GM18868 (cell line): ENCODE results near the gene ING4.

Experiments used
- ATAC-seq: cut with Tn5 transposase; IDR thresholded peaks from one replicate; pipeline ENCODE4 v1.9.1; 2021; ENCODE audit warnings: mild to moderate bottlenecking, moderate library complexity; ENCODE audit not compliant: unreplicated experiment

Gene ING4

GRCh38 chr12:6688543-6688998, 25.7 kb upstream of the ING4 start:
- ATAC-seq, result no peak

GRCh38 chr12:6685814-6686213, 22.9 kb upstream of the ING4 start:
- ATAC-seq, result no peak

DNA sequence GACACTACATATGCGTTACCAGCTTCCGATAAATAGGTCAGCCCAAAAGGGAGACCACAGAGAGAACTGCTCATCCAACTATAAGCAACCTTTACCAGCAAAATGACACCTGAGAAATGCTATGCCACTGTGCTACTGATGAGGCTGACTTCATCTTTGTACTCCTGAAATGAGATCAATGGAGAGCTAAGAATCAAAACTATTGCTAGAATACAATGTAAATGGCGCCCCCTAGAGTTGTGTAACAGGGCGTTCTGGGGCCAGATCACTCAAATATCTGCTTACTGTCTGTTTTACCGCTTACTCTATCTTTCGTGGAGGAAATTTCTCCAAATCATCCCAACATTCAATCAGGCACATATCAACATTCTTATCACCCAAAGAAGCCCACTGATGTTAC, 21.7 kb upstream of the ING4 start:
- no peak for ATAC-seq

DNA sequence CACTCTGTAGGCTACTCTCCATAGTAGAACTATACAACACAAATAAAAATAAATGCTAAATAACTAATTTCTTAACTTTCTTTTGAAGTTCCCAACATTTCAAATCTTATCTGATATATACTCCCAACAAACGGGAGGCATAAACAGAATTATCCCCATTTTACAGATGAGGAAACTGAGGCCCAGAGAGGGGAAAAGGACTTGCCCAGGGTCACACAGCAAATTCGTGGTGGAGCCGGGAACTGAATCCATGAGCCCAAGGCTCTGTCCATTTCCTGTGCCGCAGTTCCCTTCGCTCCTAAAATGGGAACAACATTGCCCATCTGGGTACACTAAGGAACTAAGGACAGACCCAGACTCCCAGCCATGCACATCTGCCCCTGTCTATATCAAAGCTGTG, 14.0 kb upstream of the ING4 start:
- no peak for ATAC-seq

GRCh38 chr12:6672143-6672542, 9.2 kb upstream of the ING4 start:
- ATAC-seq, result no peak

DNA sequence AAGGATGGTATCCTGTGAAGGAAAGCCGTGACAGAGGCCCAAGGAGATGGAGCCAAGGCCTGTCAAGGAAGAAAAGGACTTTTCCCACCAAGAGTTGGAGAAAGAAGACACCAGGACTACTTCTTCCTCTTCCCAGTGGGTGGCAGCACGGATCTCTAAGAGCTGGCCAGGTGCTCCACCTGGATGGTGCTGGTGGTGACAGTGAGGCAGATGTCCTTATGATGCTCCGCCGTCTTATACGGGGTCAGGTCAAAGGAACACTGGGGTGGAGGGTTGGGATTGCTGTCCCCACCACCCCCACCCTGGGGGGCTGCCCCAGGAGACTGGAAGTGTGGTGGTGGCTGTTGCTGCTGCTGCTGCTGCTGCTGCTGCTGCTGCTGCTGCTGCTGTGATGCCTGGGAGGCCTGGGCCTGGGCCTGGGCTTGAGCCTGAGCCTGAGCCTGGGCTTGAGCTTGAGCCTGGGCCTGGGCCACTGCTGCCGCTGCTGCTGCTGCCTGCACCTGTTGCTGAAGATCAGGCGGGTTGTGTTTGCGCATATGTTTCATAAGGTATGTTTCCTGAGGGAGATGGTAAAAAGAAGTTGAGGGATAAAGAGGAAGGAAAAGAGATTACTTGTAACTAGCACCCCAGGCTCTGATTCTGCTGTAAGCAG, 4.8 kb upstream of the ING4 start:
- ATAC-seq, result no peak

- ATAC-seq, result no peak
These were observed 3.3 kb upstream of the ING4 start for GRCh38 chr12:6666211-6666610.

GRCh38 chr12:6664902-6665301, 2.0 kb upstream of the ING4 start:
- ATAC-seq, result no peak

GRCh38 chr12:6662602-6662905, 365 bp downstream of the ING4 start:
- no peak for ATAC-seq

DNA sequence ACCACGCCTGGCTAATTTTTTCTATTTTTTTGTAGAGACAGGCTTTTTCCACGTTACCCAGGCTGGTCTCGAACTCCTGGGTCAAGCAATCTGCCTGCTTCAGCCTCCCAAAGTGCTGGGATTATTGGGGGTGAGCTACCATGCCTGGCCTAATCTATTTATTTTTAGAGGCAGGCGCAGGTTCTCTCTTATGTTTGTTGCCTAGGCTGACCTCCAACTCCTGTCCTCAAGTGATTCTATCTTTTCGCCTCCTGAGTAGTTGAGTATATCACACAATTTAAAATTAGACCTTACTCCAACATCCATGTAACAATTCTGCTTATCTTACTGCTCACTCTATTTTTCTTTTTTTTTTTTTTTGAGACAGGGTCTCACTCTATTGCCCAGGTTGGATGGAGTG, 8.9 kb downstream of the ING4 start:
- no peak for ATAC-seq

DNA sequence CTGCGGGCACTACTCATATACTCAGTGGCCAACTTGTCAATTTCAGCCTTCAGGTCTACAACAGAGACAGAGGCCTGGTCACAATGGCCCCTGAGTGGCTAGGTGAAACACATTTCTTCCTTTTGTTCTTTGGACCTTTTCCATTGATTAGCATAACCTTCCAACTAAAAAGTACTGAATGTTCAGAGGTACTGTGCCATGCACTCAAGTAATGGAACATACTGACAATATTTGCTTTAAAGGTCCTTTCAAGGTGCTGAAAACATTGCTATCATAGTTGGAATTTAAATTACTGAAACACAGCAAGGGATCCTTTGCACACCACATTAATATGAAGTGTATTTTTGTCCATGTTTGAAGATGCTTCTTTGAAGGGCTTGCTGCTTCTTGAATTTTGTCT, 9.6 kb downstream of the ING4 start:
- no peak for ATAC-seq

GRCh38 chr12:6652391-6652790, 10.5 kb downstream of the ING4 start:
- no peak for ATAC-seq

DNA sequence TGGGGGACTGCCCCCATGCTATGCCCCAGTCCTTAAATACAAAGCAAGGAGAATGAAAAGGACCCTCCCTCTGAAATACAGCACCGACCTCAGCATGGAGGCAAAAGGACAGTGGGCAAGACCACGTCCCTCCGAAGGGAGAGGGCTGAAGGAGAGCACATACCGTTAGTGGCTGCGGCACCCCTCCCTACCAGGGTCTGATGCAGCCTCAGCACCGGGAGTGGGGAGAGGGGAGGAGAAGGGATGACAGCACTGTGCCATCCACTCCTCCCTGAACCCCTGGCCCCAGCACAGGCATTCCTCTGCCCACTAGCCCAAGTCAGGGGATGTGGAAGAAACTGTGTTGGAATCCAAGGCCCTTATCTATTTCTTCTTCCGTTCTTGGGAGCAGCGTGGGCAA, 12.1 kb downstream of the ING4 start:
- ATAC-seq, result no peak

GRCh38 chr12:6647083-6647604, 15.8 kb downstream of the ING4 start, which contains the start of gene ACRBP:
TSS of gene ACRBP (minus strand) at chr12:6647432. CDS start at chr12:6647366, 66 bp downstream.
- peak; percentile 55 for ATAC-seq

DNA sequence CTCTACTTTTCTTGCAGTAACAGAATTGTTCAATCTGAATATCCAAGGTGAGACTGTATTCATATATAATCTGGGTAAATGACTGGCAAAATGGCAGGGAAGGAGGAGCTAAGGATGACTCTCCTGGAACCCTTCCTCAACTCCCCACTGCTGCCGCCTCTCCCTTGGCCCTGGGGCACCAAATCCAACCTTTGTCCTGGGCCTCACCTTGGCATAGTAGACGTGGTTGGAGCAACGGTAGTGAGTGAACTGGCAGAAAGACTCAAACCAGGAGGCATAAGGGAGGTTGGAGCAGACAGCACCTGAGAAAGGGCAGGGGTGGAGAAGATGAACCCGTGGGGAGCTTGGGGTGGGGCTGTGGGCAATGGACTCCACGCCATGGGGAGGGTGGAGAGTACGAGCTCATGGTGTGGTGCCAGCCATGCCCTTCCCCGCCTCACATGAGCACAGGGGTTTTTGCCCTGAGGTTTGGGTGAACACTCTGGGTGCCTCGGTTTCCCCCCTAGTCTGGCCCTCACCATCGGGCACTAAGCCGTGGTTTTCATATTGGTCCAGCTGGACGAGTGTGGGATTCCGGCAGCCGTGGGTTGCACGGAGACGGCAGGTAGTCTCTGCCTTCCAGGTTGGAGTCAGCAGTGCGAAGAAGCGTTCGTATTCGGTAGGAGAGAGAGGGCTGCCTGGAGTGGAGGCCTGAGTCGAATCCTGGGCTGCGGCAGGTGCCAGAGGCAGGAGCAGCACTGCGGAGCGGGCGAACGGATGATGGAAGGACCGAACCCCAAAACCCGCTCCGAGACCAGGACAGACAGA, 16.4 kb downstream of the ING4 start:
- ATAC-seq, result no peak

DNA sequence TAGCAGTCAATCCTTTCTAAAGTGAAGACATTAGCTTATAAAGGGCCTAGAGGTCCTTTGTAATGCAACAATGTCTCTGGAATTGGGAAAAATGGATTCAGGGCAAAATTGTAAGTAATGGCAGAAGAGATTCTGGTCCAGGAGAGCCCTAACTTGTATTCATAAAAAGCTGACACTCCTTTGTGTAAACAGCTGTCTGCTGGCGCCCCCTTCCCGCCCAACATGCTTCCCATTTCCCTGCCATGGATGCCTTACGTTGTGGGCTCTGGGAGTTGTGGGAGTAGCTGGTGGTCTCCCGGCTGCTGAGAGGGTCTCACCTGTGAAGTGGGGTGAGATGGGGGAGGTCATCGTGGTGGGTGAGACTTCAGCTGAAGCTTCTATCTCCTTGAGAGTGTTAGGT, 18.0 kb downstream of the ING4 start:
- no peak for ATAC-seq

- ATAC-seq, result no peak
These were observed 18.7 kb downstream of the ING4 start for GRCh38 chr12:6644257-6644596.

- no peak for ATAC-seq
These were observed 19.2 kb downstream of the ING4 start for GRCh38 chr12:6643569-6644256.

DNA sequence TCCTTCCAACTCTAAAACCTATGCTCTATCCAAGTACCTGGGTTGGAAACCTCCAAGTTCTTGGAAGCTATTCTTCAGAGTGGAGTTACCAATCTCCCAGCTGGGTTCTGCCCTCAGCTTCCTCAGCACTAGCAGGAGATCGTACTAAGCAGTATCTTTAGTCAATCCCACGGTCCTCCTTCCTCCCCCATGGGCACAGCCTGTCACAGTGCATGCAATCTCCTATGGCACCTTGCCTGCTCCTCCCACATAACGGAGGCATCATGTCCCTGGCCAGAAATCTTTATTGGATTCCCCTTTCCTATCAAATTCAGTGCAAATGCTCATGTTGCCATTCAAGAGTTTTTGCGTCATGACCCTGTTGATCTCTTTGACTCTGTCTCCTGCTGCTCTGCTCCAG, 21.8 kb downstream of the ING4 start:
- no peak for ATAC-seq

DNA sequence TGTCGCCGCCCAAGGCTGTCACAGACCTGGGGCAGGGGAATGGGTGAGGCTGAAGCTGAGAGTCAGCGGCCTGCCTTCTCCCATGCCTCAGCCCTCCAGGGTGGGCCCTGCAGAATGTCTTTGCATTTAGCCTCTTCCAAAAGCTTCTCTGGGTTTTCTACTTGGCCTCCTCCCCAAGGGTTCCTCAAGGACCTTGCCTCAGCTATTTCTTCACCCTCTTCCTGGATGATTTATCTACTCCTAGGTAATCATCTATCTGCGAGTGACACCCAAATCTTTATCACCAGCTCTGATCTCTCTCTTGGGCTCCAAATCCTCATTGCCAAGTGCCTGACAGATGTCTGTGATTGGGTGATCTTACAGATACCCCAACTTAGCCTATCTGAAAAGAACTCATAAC, 22.4 kb downstream of the ING4 start:
- ATAC-seq, result no peak

DNA sequence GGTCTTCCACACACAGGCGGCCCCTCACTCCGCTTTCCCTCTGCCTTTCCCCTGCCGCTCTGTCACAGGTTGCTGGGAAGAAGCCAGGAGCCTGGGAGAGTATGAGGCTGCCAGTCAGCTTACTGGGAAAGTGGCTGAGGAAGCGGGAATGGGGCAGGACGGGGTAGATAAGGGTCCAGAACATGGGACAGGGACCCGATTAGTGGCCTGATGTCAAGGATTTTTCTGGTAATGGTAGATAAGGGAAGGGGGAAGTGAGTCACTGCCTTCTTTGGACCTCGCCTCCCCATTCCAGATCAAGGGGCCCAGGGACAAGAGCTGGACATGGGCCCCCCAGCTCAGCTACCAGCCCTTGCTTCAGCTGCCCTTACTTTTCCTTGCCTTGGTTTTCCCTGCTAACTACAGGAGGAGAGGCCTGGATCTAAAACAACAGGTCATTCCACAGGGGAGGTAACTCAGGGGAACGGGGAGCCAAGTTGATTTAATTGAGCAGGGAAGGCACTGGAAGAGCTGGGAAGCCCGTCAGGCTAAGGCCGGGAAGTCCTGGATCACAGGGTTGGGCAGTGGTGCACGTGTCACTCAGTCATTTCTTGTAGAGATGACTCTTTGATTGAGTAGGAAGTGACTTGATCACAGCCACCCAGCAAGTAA, 23.6 kb downstream of the ING4 start:
- ATAC-seq, result no peak
